DND-41 (cell line): ENCODE data around the gene CDC26.
A peak's percentile ranks its signal among the peaks of the same experiment; 100 is the strongest.

Experiments
- ATAC-seq: fragments of 200-7000 bp; cut with Tn5 transposase; 3 replicates; pipeline ENCODE4 v1.9.1; 2021; ENCODE audit warnings: low read depth; ENCODE audit not compliant: insufficient read depth
- DNase-seq: peaks from one replicate; pipeline ENCODE4 v3.0.0-alpha.2; 2020
- H2AFZ ChIP-seq: 2 replicates; pipeline ENCODE4 v1.6.0; 2012; ENCODE audit warnings: low read depth, low read length
- H3K27ac ChIP-seq: 2 replicates; pipeline ENCODE4 v1.5.1; 2012; ENCODE audit warnings: low read length, inconsistent platforms
- H3K27me3 ChIP-seq: fragments of 200-600 bp; sonication (generic); 2 replicates; pipeline ENCODE4 v1.6.0; 2012; ENCODE audit warnings: low read length, mild to moderate bottlenecking, inconsistent platforms; ENCODE audit not compliant: insufficient read depth, poor library complexity
- H3K36me3 ChIP-seq: 2 replicates; pipeline ENCODE4 v1.5.1; 2012; ENCODE audit warnings: low read length, inconsistent platforms; ENCODE audit not compliant: insufficient read depth
- H3K4me1 ChIP-seq: 2 replicates; pipeline ENCODE4 v1.5.1; 2012; ENCODE audit warnings: mild to moderate bottlenecking, low read length; ENCODE audit not compliant: insufficient read depth
- H3K4me2 ChIP-seq: 2 replicates; pipeline ENCODE4 v1.6.0; 2012; ENCODE audit warnings: mild to moderate bottlenecking, moderate library complexity, low read length, inconsistent platforms; ENCODE audit not compliant: insufficient read depth
- H3K4me3 ChIP-seq, 2 experiments: fragments of 200-600 bp in 1 of 2; shearing (Covaris generic) in 1 of 2; 2 replicates each; pipeline ENCODE4 v1.5.1; 2012 to 2016; ENCODE audit warnings: inconsistent platforms in 2 of 2, low read length in 2 of 2, mild to moderate bottlenecking in 2 of 2, low read depth in 1 of 2, moderate library complexity in 1 of 2
- H3K79me2 ChIP-seq: 2 replicates; pipeline ENCODE4 v1.6.0; 2012; ENCODE audit warnings: low read length, inconsistent platforms; ENCODE audit not compliant: insufficient read depth
- H3K9ac ChIP-seq: 2 replicates; pipeline ENCODE4 v1.6.0; 2012; ENCODE audit warnings: low read depth, mild to moderate bottlenecking, inconsistent platforms, low read length, moderate library complexity
- H3K9me3 ChIP-seq: 2 replicates; pipeline ENCODE4 v1.5.1; 2012; ENCODE audit warnings: low read length, moderate library complexity, mild to moderate bottlenecking, inconsistent platforms; ENCODE audit not compliant: insufficient read depth, severe bottlenecking
- H4K20me1 ChIP-seq: 2 replicates; pipeline ENCODE4 v1.6.0; 2012; ENCODE audit warnings: low read length; ENCODE audit not compliant: insufficient read depth
- CTCF ChIP-seq: IDR thresholded peaks from 2 replicates; pipeline ENCODE4 v1.5.1; 2012; ENCODE audit warnings: borderline replicate concordance, low read length, moderate library complexity, mild to moderate bottlenecking; ENCODE audit not compliant: poor library complexity, severe bottlenecking; ENCODE audit errors: extremely low read depth
- EZH2 ChIP-seq: IDR thresholded peaks from 3 replicates; pipeline ENCODE4 v1.6.1; 2012; ENCODE audit warnings: borderline replicate concordance, low read depth, mild to moderate bottlenecking, moderate library complexity, low read length, inconsistent platforms; ENCODE audit not compliant: severe bottlenecking

The CDC26 gene

DNA sequence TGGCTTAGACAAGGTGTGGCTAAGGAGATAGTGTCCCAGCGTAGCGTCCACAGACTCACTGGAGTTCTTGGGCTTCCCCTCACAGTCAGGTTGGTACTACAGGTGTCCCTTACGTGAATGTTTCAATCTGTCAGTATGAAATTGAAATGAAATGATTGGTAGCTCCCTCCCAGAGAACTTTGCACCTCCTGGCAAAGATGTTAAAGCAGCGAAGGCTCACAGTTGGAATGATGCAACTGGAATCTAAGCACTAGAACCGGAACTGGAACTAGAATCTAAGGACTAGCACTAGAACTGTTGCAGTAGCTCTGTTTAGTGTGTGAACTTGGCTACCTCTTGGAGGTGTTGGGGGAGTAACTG, 52.9 kb downstream of the CDC26 start:
- ATAC-seq: no peak
- Histone ChIP-seq H3K79me2 (peaks cover 54% of the 10 kb centered on the region), H3K4me1 (peaks cover 44% of the 10 kb centered on the region), H2AFZ (no peak overlapping the region), H3K27me3 (no peaks in the 10 kb centered on the region), H4K20me1 (peaks cover 3% of the 10 kb centered on the region; the same call in 1 of the 2 replicates), H3K36me3 (peaks cover 5% of the 10 kb centered on the region; the same call in 1 of the 2 replicates), H3K4me3 (peak overlapping the region; percentile 36 to 86; a peak in 3 of 4 replicates), H3K9ac (peak overlapping the region; percentile 70), H3K4me2 (peak overlapping the region; percentile 79), H3K27ac (no peak overlapping the region; the same call in 1 of the 2 replicates), H3K9me3 (no peaks in the 10 kb centered on the region)
- no peak for TF ChIP-seq EZH2
- no peak for TF ChIP-seq CTCF
- DNase-seq: no peak

GRCh38 chr9:113221800-113222481, 53.4 kb downstream of the CDC26 start:
- Histone ChIP-seq H3K27ac (peak overlapping the region; percentile 78), H4K20me1 (peaks cover 3% of the 10 kb centered on the region; the same call in 1 of the 2 replicates), H3K4me3 (peak overlapping the region; percentile 36 to 86), H3K36me3 (peaks cover 5% of the 10 kb centered on the region; the same call in 1 of the 2 replicates), H3K9me3 (no peaks in the 10 kb centered on the region), H3K9ac (peak overlapping the region; percentile 70), H3K79me2 (peaks cover 57% of the 10 kb centered on the region), H3K4me2 (peak overlapping the region; percentile 79), H3K4me1 (peaks cover 44% of the 10 kb centered on the region), H3K27me3 (no peaks in the 10 kb centered on the region), H2AFZ (peak overlapping the region; percentile 95)
- ATAC-seq: no peak
- TF ChIP-seq CTCF (no peak), EZH2 (no peak)
- peak; percentile 6 for DNase-seq

DNA sequence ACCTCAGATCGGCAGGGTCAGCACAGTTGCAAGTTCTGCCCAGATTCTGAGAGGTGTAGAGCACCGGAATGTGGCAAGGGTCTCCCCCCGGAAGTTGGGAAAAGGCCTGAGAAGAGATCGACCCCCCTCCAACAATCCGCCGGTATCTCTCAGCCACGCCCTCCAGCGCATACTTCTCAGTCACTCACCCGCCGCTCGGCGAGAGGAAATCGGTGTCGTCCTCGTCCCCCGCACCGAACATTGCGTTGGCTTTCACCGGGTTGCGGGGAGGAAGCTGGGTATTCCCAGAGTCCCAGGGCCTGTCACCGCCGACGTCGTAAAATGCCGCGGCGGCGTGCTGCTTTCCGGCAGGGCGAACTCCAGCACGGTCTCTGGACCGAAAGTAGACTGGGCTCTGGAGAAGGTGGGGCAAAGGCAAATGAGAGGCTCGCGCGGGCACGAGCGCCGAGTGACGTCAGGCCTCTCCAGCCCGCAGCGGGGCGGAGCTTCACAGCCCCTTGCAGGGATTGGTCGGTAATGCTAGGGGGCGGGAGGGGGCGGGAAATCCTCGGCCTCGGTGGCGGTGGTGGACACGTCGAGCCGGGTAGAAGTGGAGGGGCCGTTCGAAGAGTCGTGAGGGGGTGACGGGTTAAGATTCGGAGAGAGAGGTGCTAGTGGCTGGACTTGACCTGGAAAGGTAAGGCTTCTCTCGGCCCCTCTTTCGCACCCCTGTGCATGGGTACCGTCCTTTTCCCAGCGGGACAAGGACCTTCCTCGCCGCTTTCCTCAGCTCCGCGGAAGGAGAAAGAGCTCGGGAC, 54.2 kb downstream of the CDC26 start, which contains the start of the genes FKBP15 and SLC31A1:
FKBP15 (minus strand) TSS at position 275 of the 797 bp plus-strand sequence; CDS start at position 241, 34 bp downstream.
SLC31A1 (plus strand) TSS at position 542 of the 797 bp plus-strand sequence. CDS start 34,605 bp downstream, outside the sequence.
- peaks cover 6% of the 10 kb centered on the region; the same call in 1 of the 2 replicates for H4K20me1 ChIP-seq
- H3K4me3 ChIP-seq: peak within 1 kb of the TSS; percentile 36 to 86
- H3K36me3 ChIP-seq: peaks cover 5% of the 10 kb centered on the region; the same call in 1 of the 2 replicates
- ATAC-seq: peak; percentile 98
- H3K9me3 ChIP-seq: no peaks in the 10 kb centered on the region
- DNase-seq: peak; percentile 96
- peak within 1 kb of the TSS; percentile 95 for H2AFZ ChIP-seq
- peak within 1 kb of the TSS; percentile 70 for H3K9ac ChIP-seq
- peaks cover 64% of the 10 kb centered on the region for H3K79me2 ChIP-seq
- no peak for TF ChIP-seq EZH2
- no peak for TF ChIP-seq CTCF
- H3K27ac ChIP-seq: peak within 1 kb of the TSS; percentile 85
- peak within 1 kb of the TSS; percentile 86 for H3K4me2 ChIP-seq
- H3K27me3 ChIP-seq: no peaks in the 10 kb centered on the region
- H3K4me1 ChIP-seq: peaks cover 44% of the 10 kb centered on the region
